BLaER1 treated with 17β-estradiol and CSF1 and Interleukin-3, amounts not matched to agents 10 nM and 100 nM (cell line): ENCODE data around the gene CXCL1.
A peak's percentile ranks its signal among the peaks of the same experiment; 100 is the strongest.
"Not testable (repeated sequence)": the region's sequence is repeated elsewhere in the genome, so short reads cannot be mapped to it uniquely, and the experiment has no call there.

Experiments
- H3K27ac ChIP-seq, 11 experiments: shearing (Covaris generic); formaldehyde crosslinking; 2 replicates each; pipeline ENCODE4 v1.8.1; 2022
- H3K27me3 ChIP-seq, 11 experiments: shearing (Covaris generic); formaldehyde crosslinking; 2 replicates each; pipeline ENCODE4 v1.8.1; 2022
- H3K36me3 ChIP-seq, 11 experiments: shearing (Covaris generic); formaldehyde crosslinking; 2 replicates each; pipeline ENCODE4 v1.8.1; 2022
- H3K4me1 ChIP-seq, 10 experiments: shearing (Covaris generic); formaldehyde crosslinking; 2 replicates each; pipeline ENCODE4 v1.8.1; 2022
- H3K4me2 ChIP-seq, 11 experiments: shearing (Covaris generic); formaldehyde crosslinking; 2 replicates each; pipeline ENCODE4 v1.8.1; 2022
- H3K4me3 ChIP-seq, 10 experiments: shearing (Covaris generic); formaldehyde crosslinking; 2 replicates each; pipeline ENCODE4 v1.8.1; 2022
- H3K9ac ChIP-seq, 11 experiments: shearing (Covaris generic); formaldehyde crosslinking; 2 replicates each; pipeline ENCODE4 v1.8.1; 2022
- H3K9me3 ChIP-seq, 11 experiments: shearing (Covaris generic); formaldehyde crosslinking; replicated peaks in 1 of 11; 2 replicates each; pipeline ENCODE4 v1.8.1; 2022
- H4K20me1 ChIP-seq, 11 experiments: shearing (Covaris generic); formaldehyde crosslinking; 2 replicates each; pipeline ENCODE4 v1.8.1; 2022
- Cebpa-rat ChIP-seq, 11 experiments: shearing (Covaris generic); IDR thresholded peaks; 2 replicates each; pipeline ENCODE4 v1.8.1; 2022

CXCL1 gene

DNA sequence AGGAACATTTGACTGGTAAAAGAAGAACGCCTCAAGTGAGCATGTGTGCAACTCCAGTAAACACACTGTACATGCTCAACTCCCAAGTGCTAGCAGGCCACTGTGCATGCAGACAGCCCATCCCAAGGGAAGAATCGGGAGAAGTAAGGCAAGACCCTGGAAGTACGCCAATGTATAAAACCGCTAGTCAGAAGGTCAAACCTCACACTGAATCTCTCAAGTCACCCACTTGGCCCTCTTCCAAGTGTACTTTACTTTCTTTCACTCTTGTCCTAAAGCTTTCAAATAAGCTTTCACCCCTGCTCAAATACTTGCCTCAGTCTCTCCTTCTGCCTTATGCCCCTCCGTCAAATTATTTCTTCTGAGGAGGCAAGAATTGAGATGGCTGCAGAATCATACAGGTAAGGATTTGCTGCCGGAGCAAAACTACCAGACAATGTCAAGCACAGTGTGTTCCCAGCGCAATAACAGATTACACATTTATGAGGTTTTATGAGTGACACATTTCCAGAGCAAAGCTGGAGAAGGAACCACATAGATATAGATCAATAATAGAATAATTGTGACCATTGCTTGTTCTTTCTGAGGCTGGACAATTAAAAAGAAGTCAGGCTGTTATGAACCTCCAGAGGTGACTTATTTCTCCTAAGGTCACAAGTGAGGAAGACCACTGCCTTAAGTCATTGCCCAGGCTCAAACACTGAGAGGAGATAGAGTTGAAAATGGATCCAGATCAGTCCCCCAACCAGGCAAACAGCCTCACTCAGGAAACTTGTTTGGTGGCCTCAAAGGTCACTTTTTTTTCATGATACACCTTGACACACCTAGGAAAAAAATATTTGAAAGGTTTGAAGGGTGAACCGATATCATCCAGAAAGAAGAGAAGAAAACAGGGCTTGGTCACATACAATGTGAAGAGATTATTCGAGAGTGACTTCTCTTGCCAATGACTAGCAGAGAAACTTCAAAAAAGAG, 26.3 kb downstream of the CXCL1 start:
- Histone ChIP-seq H3K27me3 (no peaks in the 10 kb centered on the region), H3K4me3 (no peak overlapping the region), H4K20me1 (no peaks in the 10 kb centered on the region), H3K4me1 (peaks cover 0 to 9% (median 0%) of the 10 kb centered on the region in 10 experiments; a peak in 4 of 20 replicates), H3K9ac (no peak overlapping the region), H3K4me2 (no peak overlapping the region), H3K9me3 (no peaks in the 10 kb centered on the region), H3K36me3 (no peaks in the 10 kb centered on the region), H3K27ac (no peak overlapping the region)
- TF ChIP-seq Cebpa-rat (IDR thresholded peaks at IDR 0.05): no peak

- Histone ChIP-seq H3K36me3 (no peaks in the 10 kb centered on the region), H3K27me3 (no peaks in the 10 kb centered on the region), H3K4me2 (no peak overlapping the region), H3K9ac (no peak overlapping the region), H3K4me3 (no peak overlapping the region), H3K4me1 (peaks cover 0 to 9% (median 0%) of the 10 kb centered on the region in 10 experiments; a peak in 4 of 20 replicates), H4K20me1 (no peaks in the 10 kb centered on the region), H3K27ac (no peak overlapping the region), H3K9me3 (no peaks in the 10 kb centered on the region)
- TF ChIP-seq Cebpa-rat (IDR thresholded peaks at IDR 0.05): no peak
These were observed 27.2 kb downstream of the CXCL1 start for GRCh38 chr4:73896416-73896815.

GRCh38 chr4:73897380-73898136, 28.4 kb downstream of the CXCL1 start:
- H3K9ac ChIP-seq: no peak overlapping the region
- H3K4me3 ChIP-seq: no peak overlapping the region
- no peaks in the 10 kb centered on the region for H3K9me3 ChIP-seq
- no peak overlapping the region for H3K27ac ChIP-seq
- no peaks in the 10 kb centered on the region for H4K20me1 ChIP-seq
- H3K4me2 ChIP-seq: no peak overlapping the region
- H3K4me1 ChIP-seq: peaks cover 0 to 10% (median 0%) of the 10 kb centered on the region in 10 experiments; a peak in 4 of 20 replicates
- H3K27me3 ChIP-seq: no peaks in the 10 kb centered on the region
- TF ChIP-seq Cebpa-rat (IDR thresholded peaks at IDR 0.05): no peak
- no peaks in the 10 kb centered on the region for H3K36me3 ChIP-seq

DNA sequence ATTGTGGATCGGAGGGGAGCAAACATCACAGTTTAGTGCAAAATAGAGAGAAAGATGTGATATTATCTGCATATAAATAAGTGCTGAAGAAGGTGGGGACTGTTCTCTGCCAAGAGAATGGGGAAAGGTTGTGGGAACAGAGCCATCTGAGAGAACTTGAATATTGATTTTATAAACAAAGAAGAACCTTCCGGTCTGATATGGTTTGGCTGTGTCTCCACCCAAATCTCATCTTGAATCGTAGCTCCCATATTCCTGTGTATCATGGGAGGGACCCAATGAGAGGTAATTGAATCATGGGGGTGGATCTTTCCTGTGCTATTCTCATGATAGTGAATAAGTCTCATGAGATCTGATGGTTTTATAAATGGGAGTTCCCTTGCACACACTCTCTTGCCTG, 30.1 kb downstream of the CXCL1 start:
- not testable (repeated sequence) for H3K9ac ChIP-seq, H3K4me3 ChIP-seq, H3K27me3 ChIP-seq, H3K36me3 ChIP-seq, H4K20me1 ChIP-seq, H3K9me3 ChIP-seq, H3K4me2 ChIP-seq, H3K27ac ChIP-seq
- H3K4me1 ChIP-seq: peaks cover 0 to 17% (median 0%) of the 10 kb centered on the region in 10 experiments; a peak in 5 of 20 replicates

DNA sequence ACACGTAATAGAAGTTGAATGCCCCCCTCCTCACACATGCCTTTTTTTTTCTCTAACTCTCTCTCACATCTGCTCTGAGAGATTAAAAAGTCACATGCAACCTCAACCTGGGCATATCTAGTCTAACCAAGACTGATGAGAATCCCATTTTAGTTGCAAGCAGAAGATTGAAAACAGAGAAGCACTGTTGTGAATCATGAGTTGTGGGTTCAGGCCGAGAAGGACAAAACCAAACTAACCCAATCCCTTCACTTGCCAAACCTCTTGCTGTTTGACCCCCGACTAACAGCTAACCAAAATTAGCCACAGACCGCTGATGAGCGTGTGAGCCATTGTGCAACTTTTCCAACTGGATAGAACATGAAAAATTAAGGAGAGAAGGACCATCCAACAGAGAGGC, 31.8 kb downstream of the CXCL1 start:
- Histone ChIP-seq H3K27ac (no peak overlapping the region), H3K4me3 (no peak overlapping the region), H4K20me1 (no peaks in the 10 kb centered on the region), H3K4me2 (no peak overlapping the region), H3K36me3 (no peaks in the 10 kb centered on the region), H3K9ac (no peak overlapping the region), H3K27me3 (no peaks in the 10 kb centered on the region), H3K4me1 (peaks cover 0 to 19% (median 0%) of the 10 kb centered on the region in 10 experiments; a peak in 5 of 20 replicates), H3K9me3 (no peaks in the 10 kb centered on the region)
- TF ChIP-seq Cebpa-rat (IDR thresholded peaks at IDR 0.05): no peak

DNA sequence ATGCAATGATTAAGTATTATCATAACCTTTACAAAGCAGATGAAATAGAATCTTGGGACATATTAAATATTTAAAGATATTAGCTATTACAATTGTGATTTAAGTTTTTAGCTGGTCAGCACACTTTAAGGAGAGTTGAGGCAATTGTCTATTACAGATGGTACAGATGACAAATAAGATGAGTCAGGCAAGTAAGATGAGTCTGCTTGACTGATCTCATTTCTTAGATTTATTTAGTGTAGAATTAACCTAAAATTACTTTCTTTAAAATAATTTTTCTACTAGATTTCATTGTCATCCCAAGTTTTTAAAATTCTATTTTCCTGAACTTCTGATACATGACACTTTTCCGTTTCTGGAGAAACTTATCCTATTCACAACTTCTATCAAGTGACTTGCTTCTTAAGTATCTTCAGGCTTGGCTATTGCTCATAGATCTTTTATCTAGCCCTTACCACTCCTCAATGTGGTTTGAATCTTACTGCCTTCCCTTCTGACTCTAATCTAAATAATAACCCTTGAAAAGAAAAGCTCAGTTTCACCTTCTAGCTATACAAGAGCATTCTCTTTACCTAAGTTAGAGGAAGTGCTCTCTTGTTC, 32.9 kb downstream of the CXCL1 start:
- Histone ChIP-seq H3K27ac (no peak overlapping the region), H3K4me2 (peak overlapping the region in 2 of 11 experiments; percentile 26 to 37; a peak in 4 of 22 replicates), H4K20me1 (no peaks in the 10 kb centered on the region), H3K4me1 (peaks cover 0 to 24% (median 0%) of the 10 kb centered on the region in 10 experiments; a peak in 5 of 20 replicates), H3K27me3 (no peaks in the 10 kb centered on the region), H3K4me3 (no peak overlapping the region), H3K36me3 (no peaks in the 10 kb centered on the region), H3K9ac (no peak overlapping the region), H3K9me3 (no peaks in the 10 kb centered on the region)
- TF ChIP-seq Cebpa-rat (IDR thresholded peaks at IDR 0.05): no peak

DNA sequence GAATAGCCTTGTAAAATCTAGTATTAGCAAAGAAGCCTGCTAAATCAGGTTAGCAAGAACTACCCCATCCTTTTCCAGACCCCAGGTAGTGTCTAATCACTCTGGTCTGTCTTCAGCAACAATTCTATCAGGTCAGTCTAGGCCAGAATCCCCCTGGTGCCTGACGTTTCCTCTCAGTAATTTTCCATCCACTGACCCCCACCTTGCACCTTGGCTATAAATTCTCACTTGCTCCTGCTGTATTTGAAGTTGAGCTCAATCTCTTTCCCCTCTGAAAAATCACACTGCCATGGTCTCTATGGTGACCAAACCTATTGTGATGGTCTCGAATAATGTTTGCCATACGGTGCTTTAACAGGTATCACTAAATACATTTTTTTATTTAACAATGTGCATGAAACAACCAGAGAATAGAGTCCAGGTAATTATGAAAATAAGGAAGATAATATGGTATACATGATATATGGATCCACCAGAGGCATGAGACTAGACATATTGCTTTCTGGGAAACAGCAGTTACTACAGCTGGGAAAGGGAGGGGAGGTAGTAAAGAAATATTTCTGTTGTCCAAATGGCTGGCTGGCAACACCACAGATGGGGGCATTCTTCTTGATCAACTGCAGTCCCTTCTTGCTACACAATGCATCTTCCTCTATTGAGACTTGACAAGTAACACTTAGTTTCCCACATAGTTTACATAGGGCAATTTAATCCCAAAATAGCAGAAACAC, 33.8 kb downstream of the CXCL1 start:
- Histone ChIP-seq H3K9me3 (no peaks in the 10 kb centered on the region), H3K4me1 (peaks cover 0 to 25% (median 0%) of the 10 kb centered on the region in 10 experiments; a peak in 5 of 20 replicates), H3K9ac (no peak overlapping the region), H3K36me3 (no peaks in the 10 kb centered on the region), H3K4me3 (no peak overlapping the region), H3K27ac (no peak overlapping the region), H3K27me3 (no peaks in the 10 kb centered on the region), H4K20me1 (no peaks in the 10 kb centered on the region), H3K4me2 (peak overlapping the region in 2 of 11 experiments; percentile 26 to 37; a peak in 4 of 22 replicates)
- no peak for TF ChIP-seq Cebpa-rat (IDR thresholded peaks at IDR 0.05)

DNA sequence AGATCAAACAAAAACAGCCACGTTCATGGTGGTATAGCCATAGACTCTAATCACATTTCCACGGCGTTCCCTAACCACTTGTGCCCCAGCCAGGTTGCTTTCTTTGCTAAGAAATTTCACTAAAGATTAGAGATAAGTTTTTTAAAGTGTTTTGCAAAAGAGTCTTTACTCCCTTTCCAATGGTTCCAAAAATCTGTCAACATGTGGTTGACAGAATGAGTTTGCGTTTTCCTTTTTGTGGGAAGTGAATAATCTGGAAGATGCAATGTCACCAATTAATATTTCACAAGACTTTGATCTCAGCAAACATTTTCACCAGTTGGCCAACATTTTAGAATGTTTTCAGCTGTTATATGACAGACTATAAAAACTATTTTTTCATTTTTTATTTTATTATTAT, 35.3 kb downstream of the CXCL1 start:
- Histone ChIP-seq H4K20me1 (no peaks in the 10 kb centered on the region), H3K9me3 (no peaks in the 10 kb centered on the region), H3K4me3 (no peak overlapping the region), H3K36me3 (no peaks in the 10 kb centered on the region), H3K27me3 (no peaks in the 10 kb centered on the region), H3K4me1 (peaks cover 0 to 25% (median 0%) of the 10 kb centered on the region in 10 experiments; a peak in 5 of 20 replicates), H3K9ac (no peak overlapping the region), H3K27ac (no peak overlapping the region; a peak in 1 of 22 replicates), H3K4me2 (peak overlapping the region in 3 of 11 experiments; percentile 20 to 33 (median 25); a peak in 1 of 22 replicates)
- no peak for TF ChIP-seq Cebpa-rat (IDR thresholded peaks at IDR 0.05)
